GM12875 (cell line): ENCODE data around the gene FXN.

Source experiments
- H3K4me3 ChIP-seq: one replicate; pipeline ENCODE4 v1.5.1; 2011; ENCODE audit warnings: low read depth, low read length, control low read depth
- CTCF ChIP-seq: IDR thresholded peaks from 2 replicates; pipeline ENCODE4 v1.5.1; 2011; ENCODE audit warnings: low read depth, mild to moderate bottlenecking, control low read depth, inconsistent platforms, low read length, moderate library complexity, borderline replicate concordance; ENCODE audit not compliant: insufficient read depth

The FXN gene

GRCh38 chr9:69139596-69139995 lies 104.0 kb downstream of the FXN start:
- TF ChIP-seq CTCF = no peak

GRCh38 chr9:69140123-69140735 lies 104.7 kb downstream of the FXN start:
- TF ChIP-seq CTCF = no peak
- H3K4me3 ChIP-seq = no peak overlapping the region

More at GRCh38 chr9:69139596-69139995, 104.0 kb downstream of the FXN start:
- H3K4me3 ChIP-seq = no peak overlapping the region

GRCh38 chr9:69141851-69142250 lies 106.3 kb downstream of the FXN start:
- no peak for TF ChIP-seq CTCF

GRCh38 chr9:69143291-69143690 lies 107.7 kb downstream of the FXN start:
- no peak for TF ChIP-seq CTCF
- H3K4me3 ChIP-seq = no peak overlapping the region

More at GRCh38 chr9:69141851-69142250, 106.3 kb downstream of the FXN start:
- no peak overlapping the region for H3K4me3 ChIP-seq

GRCh38 chr9:69145144-69145715 lies 109.7 kb downstream of the FXN start:
- no peak for TF ChIP-seq CTCF
- no peak overlapping the region for H3K4me3 ChIP-seq

- H3K4me3 ChIP-seq = no peak overlapping the region
- no peak for TF ChIP-seq CTCF
These were observed 111.7 kb downstream of the FXN start for GRCh38 chr9:69147041-69147834.
